ELR (cell line): ENCODE data around the gene LZTR1.

ENCODE experiments used
- DNase-seq: peaks from one replicate; pipeline ENCODE4 v3.0.0-alpha.2; 2015; ENCODE audit warnings: low read depth

Gene LZTR1

DNA sequence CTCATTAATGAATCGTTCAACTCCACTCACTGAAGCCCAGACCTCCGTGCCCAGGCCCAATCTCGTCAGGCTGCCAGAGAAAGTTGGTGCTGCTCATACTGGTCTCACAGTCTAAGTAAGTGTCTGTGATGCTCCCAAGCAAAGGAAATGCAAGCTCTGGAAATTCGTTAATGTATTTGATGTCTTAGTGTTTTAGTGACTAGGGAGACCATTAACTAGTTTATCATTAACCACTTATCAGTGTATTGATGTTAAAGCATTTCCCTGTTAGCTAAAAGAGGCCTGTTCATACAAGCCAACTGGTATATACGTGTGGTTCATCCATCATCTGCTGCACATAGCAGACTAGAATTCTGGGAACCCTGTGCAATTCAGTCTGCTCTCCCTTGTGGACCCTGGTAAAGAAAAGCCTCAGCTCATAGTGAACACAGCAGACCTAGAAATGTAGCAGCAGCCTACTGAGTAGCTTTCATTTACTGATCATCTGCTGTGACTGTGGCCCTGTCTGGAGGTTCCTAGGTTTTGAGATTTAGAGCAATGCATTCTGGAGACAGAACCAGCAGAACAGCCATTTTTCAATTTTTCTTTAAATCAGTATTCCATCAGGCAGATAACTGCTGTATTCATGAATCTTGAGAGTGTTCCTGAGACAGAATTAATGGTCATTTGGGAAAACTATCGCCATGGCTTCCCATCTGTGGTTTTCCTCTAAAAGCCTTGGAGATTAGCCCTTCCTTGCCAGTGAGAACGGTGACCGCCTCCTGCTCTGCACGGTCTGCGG, 30.8 kb upstream of the LZTR1 start:
- DNase-seq = no peak

- DNase-seq = no peak
Observed at GRCh38 chr22:20951932-20952380, 30.1 kb upstream of the LZTR1 start.

DNA sequence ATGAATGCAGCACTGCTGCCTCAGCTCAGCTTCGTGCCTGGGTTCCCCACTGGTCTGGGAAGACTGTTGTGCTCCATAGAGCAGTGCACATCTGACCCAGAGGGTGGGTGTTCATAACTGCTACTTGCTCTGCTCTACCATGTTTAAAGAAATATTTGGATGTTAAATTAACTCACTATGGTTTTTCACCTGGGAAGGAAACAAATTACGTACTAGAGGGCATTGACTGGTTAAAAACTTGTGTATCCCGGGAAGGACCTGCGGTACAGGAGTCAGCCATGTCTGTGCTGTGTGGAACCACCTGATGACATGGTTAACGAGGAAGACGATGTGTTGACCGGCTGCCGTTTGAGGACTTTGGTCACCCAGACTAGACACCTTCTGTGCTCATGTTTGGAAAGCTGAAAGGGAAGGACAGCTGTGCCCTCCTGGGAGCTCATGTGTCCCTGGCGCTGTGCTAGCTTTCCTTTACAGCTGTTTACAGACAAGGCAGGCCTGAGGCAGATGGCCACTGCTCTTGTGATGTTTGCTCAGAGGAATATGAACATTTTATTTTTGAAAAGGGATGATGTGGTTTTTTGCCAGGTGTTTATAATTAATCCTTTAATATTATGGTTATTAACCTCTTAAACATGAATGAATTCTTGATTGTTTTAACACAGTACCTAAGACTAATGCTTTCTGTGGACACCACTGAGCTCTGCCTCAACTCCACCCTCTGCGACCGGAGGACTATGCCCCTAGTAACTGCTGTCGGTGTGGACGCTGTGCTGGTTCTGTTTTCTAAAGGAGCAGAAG, 29.4 kb upstream of the LZTR1 start:
- no peak for DNase-seq

DNA sequence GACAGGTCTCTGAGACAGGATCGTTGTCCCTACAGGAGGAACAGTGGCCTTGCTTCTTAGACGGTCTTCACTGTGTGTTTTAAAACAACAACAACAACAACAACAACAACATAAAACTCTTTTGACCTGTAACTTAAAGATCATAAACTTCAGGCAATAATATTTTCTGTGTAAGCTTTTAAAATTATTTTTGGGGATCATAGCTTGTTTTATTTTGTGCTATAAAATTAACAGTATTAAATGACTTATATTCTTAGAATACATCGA, 28.8 kb upstream of the LZTR1 start:
- DNase-seq = no peak

- DNase-seq = no peak
Observed at GRCh38 chr22:20953668-20954500, 28.2 kb upstream of the LZTR1 start.

DNA sequence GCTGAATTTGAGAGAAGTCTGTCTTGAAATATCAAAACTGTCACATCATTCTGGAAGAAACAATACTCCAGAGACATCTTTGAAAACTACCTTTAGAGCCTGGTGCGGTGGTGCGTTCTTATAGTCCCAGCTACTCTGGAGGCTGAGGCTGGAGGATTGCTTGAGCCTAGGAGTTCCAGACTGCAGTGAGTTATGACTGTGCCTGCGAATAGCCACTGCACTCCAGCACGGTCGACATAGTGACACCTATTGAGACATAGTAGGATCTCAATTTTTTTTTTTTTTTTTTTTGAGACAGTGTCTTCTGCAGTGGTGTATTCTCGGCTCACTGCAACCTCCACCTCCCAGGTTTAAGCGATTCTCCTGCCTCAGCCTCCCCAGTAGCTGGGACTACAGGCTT, 26.5 kb upstream of the LZTR1 start:
- peak; percentile 35 for DNase-seq

- DNase-seq = peak; percentile 48
Observed at GRCh38 chr22:20956258-20957101, 25.6 kb upstream of the LZTR1 start.

- peak; percentile 35 for DNase-seq
Observed at GRCh38 chr22:20957102-20957682, 24.9 kb upstream of the LZTR1 start.

GRCh38 chr22:20957683-20958431, 24.2 kb upstream of the LZTR1 start:
- DNase-seq = peak; percentile 55

- DNase-seq = no peak
Observed at GRCh38 chr22:20959578-20960461, 22.3 kb upstream of the LZTR1 start.

DNA sequence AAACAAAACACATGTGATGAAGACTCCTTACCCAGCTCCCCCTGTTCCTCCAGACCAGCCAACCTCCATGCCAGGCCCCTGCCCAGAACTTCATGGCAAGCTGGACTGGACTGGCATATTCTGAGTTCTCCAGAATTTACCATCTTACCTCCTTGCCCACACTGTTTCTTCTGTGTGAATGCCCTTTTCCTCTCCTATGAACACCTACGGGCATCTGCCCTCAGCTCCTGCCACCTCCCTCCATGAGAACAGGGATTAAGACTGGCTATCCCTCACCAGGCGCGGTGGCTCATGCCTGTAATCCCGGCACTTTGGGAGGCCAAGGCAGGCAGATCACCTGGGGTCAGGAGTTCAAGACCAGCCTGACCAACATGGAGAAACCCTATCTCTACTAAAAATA, 21.5 kb upstream of the LZTR1 start:
- no peak for DNase-seq

GRCh38 chr22:20962491-20962945, 19.6 kb upstream of the LZTR1 start:
- DNase-seq = no peak

DNA sequence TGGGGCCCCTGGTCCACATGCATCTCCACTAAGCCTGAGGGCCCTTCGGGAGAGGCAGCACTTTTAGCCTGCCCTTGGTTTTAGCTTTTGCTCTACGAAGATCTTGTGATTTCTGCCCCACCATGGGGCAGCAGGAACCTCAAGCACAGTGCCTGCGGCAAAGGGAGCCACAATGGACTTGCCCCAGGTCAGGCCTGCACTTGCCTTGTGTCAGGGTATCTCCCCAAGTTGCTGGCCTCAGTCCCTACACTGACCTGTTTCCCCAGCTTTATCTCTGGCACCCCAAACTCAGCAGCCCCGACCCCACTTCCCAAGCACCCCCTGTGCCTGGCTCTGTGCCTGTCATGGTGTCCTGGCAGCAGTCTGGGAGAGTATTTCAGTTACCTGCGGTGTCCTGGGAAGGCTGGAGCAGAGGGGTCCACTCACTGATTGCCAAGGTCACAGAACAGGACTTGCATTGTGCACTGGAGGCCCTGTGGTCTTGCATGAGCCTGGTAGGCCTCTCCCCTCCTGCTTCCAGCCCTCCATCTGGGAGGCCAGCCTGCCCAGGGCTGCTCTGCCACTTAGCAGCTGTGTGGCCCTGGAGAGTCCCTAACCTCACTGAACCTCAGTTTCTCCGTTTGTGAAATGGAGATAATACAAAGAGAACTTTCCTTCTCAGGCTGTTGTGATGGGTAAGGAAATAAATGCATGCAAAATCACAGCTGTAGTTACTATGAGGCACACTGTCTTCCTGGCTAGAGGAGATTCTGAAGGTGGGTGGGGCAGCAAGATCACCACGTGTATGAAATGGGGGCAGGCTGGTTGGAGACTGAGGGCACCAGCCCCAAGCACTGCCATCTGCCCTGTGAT, 18.7 kb upstream of the LZTR1 start:
- no peak for DNase-seq

DNA sequence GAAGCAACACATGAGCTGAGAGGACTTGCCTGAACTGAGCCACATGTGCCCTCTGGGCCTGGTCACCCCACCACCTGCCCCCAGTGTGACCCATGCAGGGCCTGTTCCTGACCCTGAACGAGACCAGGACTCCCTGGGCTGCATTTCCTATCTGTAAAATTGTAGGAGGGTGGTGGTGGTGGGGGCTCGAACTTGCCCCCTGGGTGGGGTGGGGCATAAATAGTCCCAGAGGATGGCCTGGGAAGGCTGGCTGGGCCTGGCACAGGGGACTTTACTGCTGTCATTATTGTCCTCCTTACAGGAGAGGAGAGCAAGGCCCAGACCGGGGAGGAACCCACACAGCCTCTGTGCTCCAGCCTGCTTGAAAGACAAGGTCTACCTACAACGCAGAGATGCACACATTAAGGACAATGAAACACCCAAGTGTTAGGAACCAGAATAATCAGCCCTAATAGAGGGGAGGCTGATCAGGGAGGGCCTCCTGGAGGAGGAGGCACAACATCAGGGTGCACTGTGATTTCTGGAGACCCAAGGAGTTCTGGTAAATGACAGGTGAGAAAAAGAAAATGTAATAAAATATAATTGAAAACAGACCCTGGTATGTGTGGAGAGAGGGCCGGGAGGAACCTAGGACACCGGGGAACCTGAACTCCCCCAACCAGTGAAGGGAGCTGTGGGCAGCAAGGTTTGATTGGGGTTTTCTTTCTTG, 17.9 kb upstream of the LZTR1 start:
- DNase-seq = no peak

DNA sequence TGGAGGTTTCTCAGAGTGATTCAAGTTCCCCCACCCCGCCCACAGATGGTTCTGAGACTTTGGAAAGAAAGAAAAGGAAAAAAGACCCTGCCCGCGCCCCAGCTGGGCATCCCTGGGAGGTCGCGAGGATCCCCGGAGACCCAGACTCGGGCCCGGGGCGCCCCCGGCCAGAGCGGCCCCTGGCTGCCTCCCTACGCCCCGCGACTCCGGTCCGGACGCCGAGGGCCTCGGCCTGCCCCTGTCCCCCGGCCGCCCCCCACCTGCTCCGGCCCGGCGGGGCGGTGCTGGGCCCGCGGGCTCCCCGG, 17.3 kb upstream of the LZTR1 start:
- no peak for DNase-seq

DNA sequence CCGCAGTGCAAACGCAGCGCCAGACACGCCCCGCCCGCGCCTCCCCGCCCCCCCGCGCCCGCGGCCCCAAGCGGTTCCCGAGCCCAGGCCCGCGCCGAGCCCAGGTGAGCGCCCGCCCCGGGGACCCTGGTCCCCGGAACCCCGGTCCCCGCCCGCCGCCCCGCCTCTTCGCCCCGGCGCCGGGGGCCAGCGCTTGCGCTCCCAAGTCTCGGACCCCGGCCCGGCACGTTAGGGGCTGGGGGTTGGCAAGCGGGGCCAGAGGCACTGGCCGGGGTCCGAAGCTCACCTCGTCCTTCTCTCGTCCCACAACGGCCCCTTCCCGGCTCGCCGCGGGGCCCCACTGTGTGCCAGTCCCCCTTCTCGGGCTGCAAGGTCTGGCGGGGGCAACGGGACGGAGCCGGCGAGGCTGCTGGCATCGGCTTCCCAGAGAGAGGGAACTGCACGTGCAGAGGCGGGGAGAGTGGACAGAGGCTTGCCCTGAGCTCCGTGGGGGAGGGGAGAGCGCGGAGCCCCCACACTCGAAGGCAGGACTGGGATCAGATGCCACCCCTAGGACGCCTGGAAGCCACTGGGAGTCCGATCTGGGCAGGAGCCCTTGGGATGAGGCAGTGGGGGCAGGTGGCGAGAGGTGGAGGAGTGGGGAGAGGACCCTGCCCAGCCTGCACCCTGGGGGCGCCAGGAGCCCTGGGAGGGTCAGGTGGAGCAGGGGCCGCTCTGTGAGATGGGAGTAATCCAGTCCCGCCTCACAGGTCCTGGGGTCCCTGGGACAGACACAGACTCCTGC, 16.8 kb upstream of the LZTR1 start:
- no peak for DNase-seq
